ENCODE results near the gene LCN10.

GRCh38 chr9:136764301-136764891, 21.7 kb upstream of the LCN10 start, which contains the start of gene LCN15:
- TF ChIP-seq JUND (CRISPR knock-in tag; IDR thresholded peaks at IDR 0.05) (no peak), ZNF292 (CRISPR knock-in tag; IDR thresholded peaks at IDR 0.05; ENCODE audit: borderline replicate concordance, low read depth) (no peak), ZZZ3 (CRISPR knock-in tag; IDR thresholded peaks at IDR 0.05; ENCODE audit: borderline replicate concordance) (no peak), NCOA1 (CRISPR knock-in tag; IDR thresholded peaks at IDR 0.05) (no peak), NFYC (CRISPR knock-in tag; IDR thresholded peaks at IDR 0.05) (no peak)
- TF ChIP-seq, protein P1, sequence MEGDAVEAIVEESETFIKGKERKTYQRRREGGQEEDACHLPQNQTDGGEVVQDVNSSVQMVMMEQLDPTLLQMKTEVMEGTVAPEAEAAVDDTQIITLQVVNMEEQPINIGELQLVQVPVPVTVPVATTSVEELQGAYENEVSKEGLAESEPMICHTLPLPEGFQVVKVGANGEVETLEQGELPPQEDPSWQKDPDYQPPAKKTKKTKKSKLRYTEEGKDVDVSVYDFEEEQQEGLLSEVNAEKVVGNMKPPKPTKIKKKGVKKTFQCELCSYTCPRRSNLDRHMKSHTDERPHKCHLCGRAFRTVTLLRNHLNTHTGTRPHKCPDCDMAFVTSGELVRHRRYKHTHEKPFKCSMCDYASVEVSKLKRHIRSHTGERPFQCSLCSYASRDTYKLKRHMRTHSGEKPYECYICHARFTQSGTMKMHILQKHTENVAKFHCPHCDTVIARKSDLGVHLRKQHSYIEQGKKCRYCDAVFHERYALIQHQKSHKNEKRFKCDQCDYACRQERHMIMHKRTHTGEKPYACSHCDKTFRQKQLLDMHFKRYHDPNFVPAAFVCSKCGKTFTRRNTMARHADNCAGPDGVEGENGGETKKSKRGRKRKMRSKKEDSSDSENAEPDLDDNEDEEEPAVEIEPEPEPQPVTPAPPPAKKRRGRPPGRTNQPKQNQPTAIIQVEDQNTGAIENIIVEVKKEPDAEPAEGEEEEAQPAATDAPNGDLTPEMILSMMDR (CRISPR knock-in tag; IDR thresholded peaks at IDR 0.05), result no peak
